Smooth muscle cell (in vitro differentiated cells): Measurements from ENCODE around the gene GMEB1. TPM values are rescaled to one million over a fixed set of nuclear protein-coding genes. Genes with fewer than 3 reads are reported as not detected.
A peak's percentile ranks its signal among the peaks of the same experiment; 100 is the strongest.
"Not testable (repeated sequence)": the region's sequence is repeated elsewhere in the genome, so short reads cannot be mapped to it uniquely, and the experiment has no call there.

Source experiments
- DNase-seq: peaks from one replicate; lab custom pipeline; 2025; ENCODE audit not compliant: unreplicated experiment; lab: John Stamatoyannopoulos, UW
- H2AFZ ChIP-seq: fragments of 200-600 bp; sonication (generic); 2 replicates; pipeline ENCODE4 v1.6.0; 2016; ENCODE audit warnings: antibody characterized with exemption, low read depth, mild to moderate bottlenecking
- H3F3A ChIP-seq: fragments of 200-600 bp; sonication (generic); 2 replicates; pipeline ENCODE4 v1.6.0; 2017; ENCODE audit warnings: antibody characterized with exemption, low read depth
- H3K27ac ChIP-seq: fragments of 200-600 bp; sonication (generic); 2 replicates; pipeline ENCODE4 v1.5.1; 2016; ENCODE audit warnings: low read depth, mild to moderate bottlenecking
- H3K27me3 ChIP-seq: fragments of 200-600 bp; sonication (generic); 2 replicates; pipeline ENCODE4 v1.6.1; 2016; ENCODE audit warnings: low read depth, mild to moderate bottlenecking
- H3K36me3 ChIP-seq: fragments of 200-600 bp; sonication (generic); 2 replicates; pipeline ENCODE4 v1.5.1; 2016; ENCODE audit warnings: low read depth
- H3K4me1 ChIP-seq: fragments of 200-600 bp; sonication (generic); 2 replicates; pipeline ENCODE4 v1.5.1; 2016; ENCODE audit warnings: low read depth
- H3K4me2 ChIP-seq: fragments of 200-600 bp; sonication (generic); 2 replicates; pipeline ENCODE4 v1.6.0; 2016; ENCODE audit warnings: mild to moderate bottlenecking
- H3K4me3 ChIP-seq: fragments of 200-600 bp; sonication (generic); 2 replicates; pipeline ENCODE4 v1.5.1; 2016; ENCODE audit warnings: mild to moderate bottlenecking
- H3K79me2 ChIP-seq: fragments of 200-600 bp; sonication (generic); 2 replicates; pipeline ENCODE4 v1.6.0; 2016; ENCODE audit warnings: low read depth, mild to moderate bottlenecking
- H3K9ac ChIP-seq: fragments of 200-600 bp; sonication (generic); 2 replicates; pipeline ENCODE4 v1.6.0; 2016; ENCODE audit warnings: low read depth
- H3K9me3 ChIP-seq: fragments of 200-600 bp; sonication (generic); replicated peaks from 2 replicates; pipeline ENCODE4 v1.5.1; 2016; ENCODE audit warnings: low read depth
- H4K20me1 ChIP-seq: fragments of 200-600 bp; sonication (generic); 2 replicates; pipeline ENCODE4 v1.6.0; 2016; ENCODE audit warnings: low read depth
- WGBS: methylation state at CpG from one replicate; pipeline ENCODE4 v1.1.7; 2016; ENCODE audit warnings: low lambda C conversion rate; 5-methylcytosine and 5-hydroxymethylcytosine counted together
- polyA plus RNA-seq: library from polyadenylated mRNA; unstranded; fragments of >200 nt; fragmentation: Nextera tagmentation; extraction: Ambion mirVana; gene quantifications from 2 replicates; pipeline ENCODE4 v1.2.1, GENCODE V29; 2016
- total RNA-seq: library from RNA; depleted of rRNA; stranded (reverse); fragments of >200 nt; gene quantifications from 2 replicates; pipeline ENCODE4 v1.2.3, GENCODE V29; 2014
- TF ChIP-seq, protein P1 (sequence below): fragments of 200-600 bp; sonication (generic); IDR thresholded peaks from 2 replicates; pipeline ENCODE4 v1.5.1; 2017; ENCODE audit warnings: borderline replicate concordance, mild to moderate bottlenecking, antibody characterized with exemption; ENCODE audit not compliant: insufficient read depth, poor library complexity, severe bottlenecking

The GMEB1 gene
- total and polyA plus RNA-seq, 2 experiments from 2014 or later: 13.0 to 16.3 TPM

DNA sequence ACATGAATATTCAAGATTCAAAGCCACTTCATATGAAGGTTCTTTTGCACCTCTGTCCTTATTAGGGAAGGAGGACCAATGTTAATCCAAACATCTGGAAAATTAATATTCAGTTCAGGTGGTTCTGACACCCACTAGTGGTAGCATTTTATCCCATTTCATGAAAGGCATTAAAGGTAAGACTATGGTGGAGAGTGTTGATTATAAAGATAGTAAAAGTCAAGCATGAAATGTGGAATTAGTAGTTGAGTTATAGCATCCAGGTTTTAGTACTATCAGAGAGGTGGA, 50.7 kb downstream of the GMEB1 start:
- DNase-seq: no peak
- TF ChIP-seq, protein P1, sequence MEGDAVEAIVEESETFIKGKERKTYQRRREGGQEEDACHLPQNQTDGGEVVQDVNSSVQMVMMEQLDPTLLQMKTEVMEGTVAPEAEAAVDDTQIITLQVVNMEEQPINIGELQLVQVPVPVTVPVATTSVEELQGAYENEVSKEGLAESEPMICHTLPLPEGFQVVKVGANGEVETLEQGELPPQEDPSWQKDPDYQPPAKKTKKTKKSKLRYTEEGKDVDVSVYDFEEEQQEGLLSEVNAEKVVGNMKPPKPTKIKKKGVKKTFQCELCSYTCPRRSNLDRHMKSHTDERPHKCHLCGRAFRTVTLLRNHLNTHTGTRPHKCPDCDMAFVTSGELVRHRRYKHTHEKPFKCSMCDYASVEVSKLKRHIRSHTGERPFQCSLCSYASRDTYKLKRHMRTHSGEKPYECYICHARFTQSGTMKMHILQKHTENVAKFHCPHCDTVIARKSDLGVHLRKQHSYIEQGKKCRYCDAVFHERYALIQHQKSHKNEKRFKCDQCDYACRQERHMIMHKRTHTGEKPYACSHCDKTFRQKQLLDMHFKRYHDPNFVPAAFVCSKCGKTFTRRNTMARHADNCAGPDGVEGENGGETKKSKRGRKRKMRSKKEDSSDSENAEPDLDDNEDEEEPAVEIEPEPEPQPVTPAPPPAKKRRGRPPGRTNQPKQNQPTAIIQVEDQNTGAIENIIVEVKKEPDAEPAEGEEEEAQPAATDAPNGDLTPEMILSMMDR: no peak
- H3K9ac ChIP-seq: no peak overlapping the region

DNA sequence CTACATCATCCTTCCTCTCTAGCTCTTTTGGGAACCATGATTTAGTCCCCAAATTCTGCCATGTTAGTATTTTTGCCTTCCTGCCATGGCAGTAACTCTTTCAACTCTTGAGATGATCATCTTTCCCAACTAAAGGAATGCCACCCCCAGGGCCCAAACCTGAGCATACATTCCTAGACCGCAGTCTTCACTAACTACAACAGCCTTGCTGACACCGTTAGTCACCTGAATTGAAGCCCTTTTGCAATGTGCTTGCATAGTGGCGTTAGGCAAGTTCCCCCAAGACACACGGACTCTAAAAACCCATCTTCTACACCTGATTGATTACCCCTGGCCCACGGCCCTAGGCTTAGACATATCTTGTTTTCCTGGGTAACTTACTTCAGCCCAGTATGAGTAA, 51.8 kb downstream of the GMEB1 start:
- no peak for DNase-seq

More for the DNA sequence above, 50.7 kb downstream of the GMEB1 start:
- no peaks in the 10 kb centered on the region for H3K27me3 ChIP-seq
- no peak overlapping the region for H3K27ac ChIP-seq
- peaks cover 6% of the 10 kb centered on the region for H3F3A ChIP-seq
- no peaks in the 10 kb centered on the region for H3K9me3 ChIP-seq
- H3K4me2 ChIP-seq: no peak overlapping the region
- peaks cover 5% of the 10 kb centered on the region for H3K4me1 ChIP-seq
- H4K20me1 ChIP-seq: no peaks in the 10 kb centered on the region
- no peaks in the 10 kb centered on the region for H3K79me2 ChIP-seq
- no peak overlapping the region for H3K4me3 ChIP-seq
- no peak overlapping the region for H2AFZ ChIP-seq
- H3K36me3 ChIP-seq: peaks cover 5% of the 10 kb centered on the region

DNA sequence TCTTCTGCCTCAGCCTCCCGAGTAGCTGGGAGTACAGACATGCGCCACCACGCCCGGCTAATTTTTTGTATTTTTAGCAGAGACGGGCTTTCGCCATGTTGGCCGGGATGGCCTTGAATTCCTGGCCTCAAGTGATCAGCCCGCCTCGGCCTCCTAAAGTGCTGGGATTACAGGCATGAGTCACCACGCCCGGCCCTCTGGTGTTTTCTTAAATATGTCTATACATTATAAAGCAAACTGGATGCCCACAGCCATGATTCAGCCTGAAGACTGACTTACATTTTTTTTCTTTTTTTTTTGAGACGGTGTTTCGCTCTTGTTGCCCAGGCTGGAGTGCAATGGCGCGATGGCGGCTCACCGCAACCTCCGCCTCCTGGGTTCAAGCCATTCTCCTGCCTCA, 53.3 kb downstream of the GMEB1 start:
- H3K79me2 ChIP-seq, H3K36me3 ChIP-seq, H3F3A ChIP-seq, H3K9ac ChIP-seq, H3K9me3 ChIP-seq, H3K4me1 ChIP-seq, H4K20me1 ChIP-seq, H2AFZ ChIP-seq, H3K27me3 ChIP-seq, H3K4me3 ChIP-seq, DNase-seq: not testable (repeated sequence)
- H3K4me2 ChIP-seq: peak overlapping the region; percentile 68
- H3K27ac ChIP-seq: peak overlapping the region; percentile 45
- 65% methylated on average over 18 of the region's 18 CpGs for WGBS

More for the DNA sequence above, 51.8 kb downstream of the GMEB1 start:
- H3K4me2 ChIP-seq: no peak overlapping the region
- H3K36me3 ChIP-seq: no peaks in the 10 kb centered on the region
- H4K20me1 ChIP-seq: no peaks in the 10 kb centered on the region
- no peak overlapping the region for H3K9ac ChIP-seq
- H2AFZ ChIP-seq: no peak overlapping the region
- no peak overlapping the region for H3K4me3 ChIP-seq
- no peaks in the 10 kb centered on the region for H3K27me3 ChIP-seq
- no peaks in the 10 kb centered on the region for H3K9me3 ChIP-seq
- TF ChIP-seq, protein P1: no peak
- no peaks in the 10 kb centered on the region for H3K79me2 ChIP-seq
- H3K27ac ChIP-seq: no peak overlapping the region
- H3F3A ChIP-seq: peaks cover 6% of the 10 kb centered on the region
- WGBS: 76% methylated on average over 5 of the region's 5 CpGs
- H3K4me1 ChIP-seq: peaks cover 5% of the 10 kb centered on the region

DNA sequence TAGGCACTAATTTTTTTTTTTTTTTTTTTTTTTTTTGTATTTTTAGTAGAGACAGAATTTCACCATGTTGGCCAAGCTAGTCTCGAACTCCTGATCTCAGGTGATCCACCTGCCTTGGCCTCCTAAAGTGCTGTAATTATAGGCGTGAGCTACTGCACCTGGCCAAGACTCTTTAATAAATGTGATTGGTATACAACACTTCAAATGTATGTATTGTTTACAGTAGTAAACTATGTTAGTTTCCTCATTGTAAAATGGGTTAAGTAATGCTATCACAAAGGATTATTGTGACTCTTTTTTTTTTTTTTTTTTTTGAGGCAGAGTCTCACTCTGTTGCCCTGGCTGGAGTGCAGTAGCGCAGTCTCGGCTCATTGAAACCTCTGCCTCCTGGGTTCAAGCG, 56.8 kb downstream of the GMEB1 start:
- not testable (repeated sequence) for H3K4me2 ChIP-seq, H3K9me3 ChIP-seq, H3K27ac ChIP-seq, H3K4me3 ChIP-seq, H3F3A ChIP-seq, H4K20me1 ChIP-seq, H3K79me2 ChIP-seq, H2AFZ ChIP-seq, H3K27me3 ChIP-seq, H3K4me1 ChIP-seq, H3K9ac ChIP-seq, DNase-seq, H3K36me3 ChIP-seq
- WGBS: 96% methylated on average over 5 of the region's 5 CpGs

DNA sequence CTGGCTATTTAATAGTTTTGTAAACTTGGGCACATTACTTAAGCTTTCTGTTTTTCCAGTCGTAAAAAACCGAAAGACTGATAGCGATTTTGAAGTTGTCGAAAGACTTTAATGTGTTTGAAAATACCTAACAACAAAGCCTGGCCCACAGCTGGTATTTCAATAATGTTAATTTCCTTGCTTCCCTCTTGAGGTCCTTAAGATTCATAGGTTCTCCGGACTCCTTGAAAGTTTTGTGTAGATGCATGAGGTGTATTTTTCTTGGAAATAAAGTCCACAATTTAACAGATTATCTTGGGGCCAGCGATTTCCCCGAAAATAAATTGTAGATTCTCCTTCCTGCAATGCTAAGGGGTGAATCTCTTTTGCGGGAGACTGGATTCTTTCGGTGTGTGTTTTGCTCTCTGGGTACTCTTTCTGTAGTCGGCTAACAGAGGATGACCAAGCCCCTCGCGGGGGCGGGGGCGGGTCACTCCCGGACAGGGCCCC, 67.4 kb downstream of the GMEB1 start:
- peaks cover 17% of the 10 kb centered on the region for H3K4me1 ChIP-seq
- peak overlapping the region; percentile 95 for H3K9ac ChIP-seq
- WGBS: 2% methylated on average over 15 of the region's 15 CpGs
- peak overlapping the region; percentile 97 for H3K4me3 ChIP-seq
- peak overlapping the region; percentile 93 for H3K4me2 ChIP-seq
- H4K20me1 ChIP-seq: peaks cover 37% of the 10 kb centered on the region
- no peaks in the 10 kb centered on the region for H3K36me3 ChIP-seq
- H3K27me3 ChIP-seq: no peaks in the 10 kb centered on the region
- no peak for DNase-seq
- H3K79me2 ChIP-seq: peaks cover 41% of the 10 kb centered on the region
- no peaks in the 10 kb centered on the region for H3K9me3 ChIP-seq
- H3F3A ChIP-seq: peaks cover 5% of the 10 kb centered on the region
- peak overlapping the region; percentile 85 for H2AFZ ChIP-seq
- peak overlapping the region; percentile 91 for H3K27ac ChIP-seq
- TF ChIP-seq, protein P1: no peak
